PC-3 (cell line): ENCODE results near the gene SFXN2.

Experiments
- CTCF ChIP-seq: fragments of 300-600 bp; sonication (generic); conservative IDR thresholded peaks from 2 replicates; pipeline ENCODE4 v1.5.1; 2017; ENCODE audit warnings: antibody characterized with exemption, low read depth, mild to moderate bottlenecking, low read length
- EZH2 ChIP-seq: fragments of 300-600 bp; sonication (generic); IDR thresholded peaks from one replicate; pipeline ENCODE4 v1.6.1; 2017; ENCODE audit warnings: antibody characterized with exemption, mild to moderate bottlenecking, low read length; ENCODE audit not compliant: unreplicated experiment

DNA sequence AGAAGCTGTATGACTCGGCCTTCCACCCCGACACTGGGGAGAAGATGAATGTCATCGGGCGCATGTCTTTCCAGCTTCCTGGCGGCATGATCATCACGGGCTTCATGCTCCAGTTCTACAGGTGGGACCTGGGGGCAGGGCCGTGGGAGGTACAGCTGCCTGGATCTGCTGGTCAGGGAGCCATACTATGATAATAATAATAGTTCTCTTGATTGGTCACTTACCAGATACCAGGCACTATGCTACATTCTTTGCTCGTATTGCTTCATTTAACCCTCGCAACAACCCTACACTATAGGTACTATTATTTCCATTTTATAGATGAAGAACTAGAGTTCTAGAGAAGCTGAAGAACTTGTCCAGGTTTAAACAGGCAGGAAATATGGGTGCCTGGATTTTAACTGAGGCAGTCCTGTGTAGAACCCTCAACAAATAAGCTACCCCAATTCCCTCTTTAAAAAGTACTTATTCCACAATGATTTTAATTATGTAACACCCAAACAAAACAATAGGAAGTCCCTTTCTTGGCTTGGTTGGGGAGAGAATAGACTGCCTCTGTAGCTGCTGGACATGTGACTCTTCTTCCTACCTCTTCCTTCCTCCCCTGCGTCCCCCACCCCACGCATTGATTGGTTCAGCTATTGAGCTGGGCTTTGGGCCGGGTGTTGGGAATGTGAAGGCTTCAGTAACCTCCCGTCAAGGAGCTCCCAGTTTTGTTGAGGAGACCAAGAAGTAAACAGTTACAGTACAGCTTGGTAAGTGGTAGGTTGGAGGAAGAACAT, 12.8 kb downstream of the SFXN2 start:
- TF ChIP-seq EZH2 (no peak), CTCF (no peak)
